Stomach (tissue), 9 donors: ENCODE results near the gene PGGT1B. TPM values are rescaled to one million over a fixed set of nuclear protein-coding genes. Genes with fewer than 3 reads are reported as not detected.
A peak's percentile ranks its signal among the peaks of the same experiment; 100 is the strongest.

Experiments used
- DNase-seq, 2 donors: peaks; one replicate each; pipeline versions ENCODE4 v3.0.0 to v3.0.0-alpha.2; 2013 to 2019
- H3K27ac ChIP-seq, 5 donors: fragments of 200-600 bp in 4 of 5; sonication (generic) in 4 of 5; one replicate each; pipeline ENCODE4 v1.5.1; 2013 to 2019; ENCODE audit warnings: mild to moderate bottlenecking in 1 of 5, moderate library complexity in 1 of 5
- H3K27me3 ChIP-seq, 3 donors: fragments of 200-600 bp; sonication (generic); one replicate each; pipeline ENCODE4 v1.5.1; 2017 to 2019; ENCODE audit warnings: mixed run types in 1 of 3
- H3K36me3 ChIP-seq, 4 donors: fragments of 200-600 bp; sonication (generic); 1 replicate in 3 of 4; 2 replicates in 1 of 4; pipeline ENCODE4 v1.5.1; 2016 to 2019
- H3K4me1 ChIP-seq, 4 donors: fragments of 200-600 bp; sonication (generic); one replicate each; pipeline ENCODE4 v1.5.1; 2016 to 2019
- H3K4me3 ChIP-seq, 4 donors: fragments of 200-600 bp; sonication (generic) in 3 of 4; one replicate each; pipeline ENCODE4 v1.5.1; 2016 to 2019; ENCODE audit warnings: mild to moderate bottlenecking in 1 of 4
- H3K9me3 ChIP-seq, 4 donors: fragments of 200-600 bp; sonication (generic); one replicate each; pipeline ENCODE4 v1.5.1; 2016 to 2019
- CTCF ChIP-seq, 7 experiments: fragments of 450-650 bp in 4 of 7; fragments of 200-600 bp in 3 of 7; sonication (generic) in 3 of 7; IDR thresholded peaks; one replicate each; pipeline ENCODE4 v1.5.1; 2016 to 2019; ENCODE audit warnings: antibody characterized with exemption in 7 of 7, control low read depth in 2 of 7, mild to moderate bottlenecking in 1 of 7
- EP300 ChIP-seq: sonication (generic); formaldehyde crosslinking; IDR thresholded peaks from one replicate; pipeline ENCODE4 v1.6.1; 2017; ENCODE audit warnings: antibody characterized with exemption
- POLR2A ChIP-seq, 4 donors: fragments of 450-650 bp; IDR thresholded peaks; one replicate each; pipeline ENCODE4 v1.6.1; 2016; ENCODE audit warnings: antibody characterized with exemption in 4 of 4, control low read depth in 2 of 4, mild to moderate bottlenecking in 1 of 4, moderate library complexity in 1 of 4
- POLR2AphosphoS5 ChIP-seq, 3 donors: sonication (generic); formaldehyde crosslinking; IDR thresholded peaks; one replicate each; pipeline ENCODE4 v1.6.1; 2016; ENCODE audit warnings: antibody characterized with exemption in 3 of 3
- WGBS, 5 donors: extraction: QIAGEN DNeasy Blood & Tissue Kit in 3 of 5; methylation state at CpG; one replicate each; pipeline versions ENCODE4 v1.1.5 to v1.1.7; 2013 to 2018; 5-methylcytosine and 5-hydroxymethylcytosine counted together
- intact Hi-C: fragments of 100-400 bp; cut with DNase I; formaldehyde crosslinking; loops from one replicate; pipeline ENCODE4 v1.15.1; 2023; ENCODE audit warnings: low total_unique reads
- polyA plus RNA-seq, 3 donors: library from polyadenylated mRNA; stranded (reverse); fragments of 200-250 nt; gene quantifications; one replicate each; pipeline ENCODE4 v1.2.3, GENCODE V29; 2013
- total RNA-seq, 5 donors: library from RNA; depleted of rRNA; stranded (reverse); fragments of >200 nt; gene quantifications; one replicate each; pipeline versions ENCODE4 v1.1.0 to v1.2.3, GENCODE V29; 2014 to 2016
- donor health status: healthy with polysubstance abuse.
- donor health status: Bipolar disorder and iron deficiency.
- donor health status: healthy.

Gene PGGT1B
- total and polyA plus RNA-seq, 8 donors = 2.4 to 62.5 (median 5.0) TPM

- Histone ChIP-seq H3K4me3 (peak overlapping the region; percentile 49 to 76 (median 58)), H3K9me3 (no peaks in the 10 kb centered on the region), H3K4me1 (peaks cover 15 to 22% (median 20%) of the 10 kb centered on the region in 4 donors), H3K36me3 (no peaks in the 10 kb centered on the region), H3K27me3 (peaks cover 4 to 68% (median 47%) of the 10 kb centered on the region in 3 donors), H3K27ac (peak overlapping the region in 1 of 5 donors; percentile 31)
- WGBS, 5 donors = 1 to 4% (median 3%) methylated on average over 48 to 56 of the region's 56 CpGs
- peak in 1 of 2 donors; percentile 51 for DNase-seq
- TF ChIP-seq EP300 = no peak
- no peak for TF ChIP-seq POLR2AphosphoS5 (IDR thresholded peaks at IDR 0.05)
- no peak for TF ChIP-seq POLR2A (IDR thresholded peaks at IDR 0.05)
- intact Hi-C loops = no loop called here
These were observed 83.1 kb downstream of the PGGT1B start for GRCh38 chr5:115179394-115180164.

GRCh38 chr5:115179030-115179393 is 83.7 kb downstream of the PGGT1B start:
- H3K27ac ChIP-seq = peak overlapping the region in 1 of 5 donors; percentile 4
- WGBS, 5 donors = 24 to 45% (median 25%) methylated on average over 30 of the region's 30 CpGs
- H3K4me1 ChIP-seq = peaks cover 15 to 22% (median 20%) of the 10 kb centered on the region in 4 donors
- no peaks in the 10 kb centered on the region for H3K9me3 ChIP-seq
- H3K36me3 ChIP-seq = no peaks in the 10 kb centered on the region
- TF ChIP-seq EP300 = no peak
- TF ChIP-seq POLR2A (IDR thresholded peaks at IDR 0.05) = no peak
- no peak for TF ChIP-seq POLR2AphosphoS5 (IDR thresholded peaks at IDR 0.05)
- TF ChIP-seq CTCF (IDR thresholded peaks at IDR 0.05) = no peak
- H3K4me3 ChIP-seq = peak overlapping the region; percentile 49 to 76 (median 58)
- H3K27me3 ChIP-seq = peaks cover 4 to 63% (median 47%) of the 10 kb centered on the region in 3 donors
- intact Hi-C loops = no loop called here
- peak in 1 of 2 donors; percentile 44 for DNase-seq

- Histone ChIP-seq H3K4me3 (peak overlapping the region; percentile 67 to 94 (median 82)), H3K27me3 (peaks cover 0 to 59% (median 6%) of the 10 kb centered on the region in 3 donors), H3K36me3 (no peaks in the 10 kb centered on the region), H3K9me3 (peaks cover 0 to 6% (median 0%) of the 10 kb centered on the region in 4 donors), H3K4me1 (peaks cover 18 to 26% (median 24%) of the 10 kb centered on the region in 4 donors), H3K27ac (peak overlapping the region; percentile 77 to 93 (median 85))
- peak in 1 of 2 donors; percentile 25 for DNase-seq
- 6 to 19% (median 15%) methylated on average over 16 of the region's 16 CpGs for WGBS, 5 donors
- intact Hi-C loops = no loop called here
- TF ChIP-seq POLR2AphosphoS5 (IDR thresholded peaks at IDR 0.05) (no peak), POLR2A (IDR thresholded peaks at IDR 0.05) (no peak), EP300 (no peak), CTCF (IDR thresholded peaks at IDR 0.05) (no peak)
These were observed 91.7 kb downstream of the PGGT1B start for GRCh38 chr5:115170929-115171510.

GRCh38 chr5:115170134-115170928 is 92.3 kb downstream of the PGGT1B start:
- intact Hi-C loops = no loop called here
- Histone ChIP-seq H3K27me3 (peaks cover 0 to 66% (median 6%) of the 10 kb centered on the region in 3 donors), H3K4me3 (peak overlapping the region; percentile 67 to 94 (median 82)), H3K9me3 (peaks cover 0 to 10% (median under 1%) of the 10 kb centered on the region in 4 donors), H3K36me3 (no peaks in the 10 kb centered on the region), H3K27ac (peak overlapping the region; percentile 77 to 93 (median 85)), H3K4me1 (peaks cover 18 to 26% (median 24%) of the 10 kb centered on the region in 4 donors)
- no peak for TF ChIP-seq POLR2A (IDR thresholded peaks at IDR 0.05)
- TF ChIP-seq POLR2AphosphoS5 (IDR thresholded peaks at IDR 0.05) = no peak
- no peak for TF ChIP-seq EP300
- TF ChIP-seq CTCF (IDR thresholded peaks at IDR 0.05) = no peak
- DNase-seq = no peak
- 0 to 2% (median 1%) methylated on average over 36 to 69 of the region's 69 CpGs for WGBS, 5 donors
